ENCODE results near the gene RNF130.

The RNF130 gene

DNA sequence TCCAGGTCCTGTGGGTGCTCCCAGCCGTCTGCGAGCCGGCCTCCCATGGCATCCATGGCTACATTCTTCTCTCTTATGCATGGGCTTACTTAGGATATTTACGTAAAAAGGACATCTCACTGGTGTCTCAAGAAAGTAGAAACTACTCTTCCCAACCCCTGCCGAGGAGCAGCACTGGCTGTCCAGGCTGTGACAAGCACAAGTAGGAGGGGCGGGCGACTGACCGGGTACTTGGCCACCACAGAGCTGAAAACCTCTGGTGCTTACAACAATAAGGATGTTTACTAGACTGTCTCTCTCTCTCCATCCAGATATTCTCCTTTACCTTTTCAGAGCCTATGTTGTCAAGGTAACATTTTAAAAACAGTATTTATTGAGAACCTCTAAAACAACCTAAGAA, 107.5 kb downstream of the RNF130 start:
- ATAC-seq, result no peak
- TF ChIP-seq ZFP3 (CRISPR knock-in tag; IDR thresholded peaks at IDR 0.05) (no peak), OSR1 (CRISPR knock-in tag; IDR thresholded peaks at IDR 0.05) (no peak), PATZ1 (CRISPR knock-in tag; IDR thresholded peaks at IDR 0.05; ENCODE audit: borderline replicate concordance) (no peak), POU6F1 (CRISPR knock-in tag; IDR thresholded peaks at IDR 0.05; ENCODE audit: borderline replicate concordance, low read depth) (no peak), TSHZ2 (CRISPR knock-in tag; IDR thresholded peaks at IDR 0.05) (no peak), ARNTL (CRISPR knock-in tag; IDR thresholded peaks at IDR 0.05; ENCODE audit: borderline replicate concordance, low read depth) (no peak), ISL1 (CRISPR knock-in tag; IDR thresholded peaks at IDR 0.05) (no peak)

GRCh38 chr5:179963375-179963774, 108.2 kb downstream of the RNF130 start:
- no peak for TF ChIP-seq CSRNP3 (CRISPR knock-in tag; IDR thresholded peaks at IDR 0.05)
- no peak for TF ChIP-seq SNAI2 (CRISPR knock-in tag; IDR thresholded peaks at IDR 0.05)
- no peak for TF ChIP-seq ZNF565 (CRISPR knock-in tag; conservative IDR thresholded peaks at IDR 0.05; ENCODE audit: low read depth)
- no peak for TF ChIP-seq CSDC2 (CRISPR knock-in tag; IDR thresholded peaks at IDR 0.05)
- TF ChIP-seq OSR1 (CRISPR knock-in tag; IDR thresholded peaks at IDR 0.05), result no peak
- no peak for TF ChIP-seq ARNTL (CRISPR knock-in tag; IDR thresholded peaks at IDR 0.05; ENCODE audit: borderline replicate concordance, low read depth)
- TF ChIP-seq ZNF70 (CRISPR knock-in tag; IDR thresholded peaks at IDR 0.05), result no peak
- no peak for ATAC-seq

- no peak for TF ChIP-seq GLIS3 (CRISPR knock-in tag; IDR thresholded peaks at IDR 0.05)
- TF ChIP-seq OSR1 (CRISPR knock-in tag; IDR thresholded peaks at IDR 0.05), result no peak
- TF ChIP-seq CSDC2 (CRISPR knock-in tag; IDR thresholded peaks at IDR 0.05), result no peak
- no peak for TF ChIP-seq ZC3H10 (CRISPR knock-in tag; IDR thresholded peaks at IDR 0.05)
- TF ChIP-seq TSHZ2 (CRISPR knock-in tag; IDR thresholded peaks at IDR 0.05), result no peak
- TF ChIP-seq ZNF565 (CRISPR knock-in tag; conservative IDR thresholded peaks at IDR 0.05; ENCODE audit: low read depth), result no peak
- TF ChIP-seq ZFP30 (CRISPR knock-in tag; IDR thresholded peaks at IDR 0.05), result no peak
- TF ChIP-seq BACH2 (CRISPR knock-in tag; IDR thresholded peaks at IDR 0.05; ENCODE audit: borderline replicate concordance), result no peak
- TF ChIP-seq ARNTL (CRISPR knock-in tag; IDR thresholded peaks at IDR 0.05; ENCODE audit: borderline replicate concordance, low read depth), result no peak
- TF ChIP-seq CSRNP3 (CRISPR knock-in tag; IDR thresholded peaks at IDR 0.05), result no peak
- no peak for TF ChIP-seq SNAI2 (CRISPR knock-in tag; IDR thresholded peaks at IDR 0.05)
- no peak for ATAC-seq
These were observed 111.2 kb downstream of the RNF130 start for GRCh38 chr5:179960204-179960831.

Measured in SK-N-SH treated with all-trans-retinoic acid at 6 μM for 48 hours (cell line).